Sigmoid colon (tissue), 7 donors: ENCODE results near the gene MAL. TPM values are rescaled to one million over a fixed set of nuclear protein-coding genes. Genes with fewer than 3 reads are reported as not detected.

Source experiments
- DNase-seq: peaks from one replicate; pipeline ENCODE4 v3.0.0-alpha.2; 2019
- H3K27ac ChIP-seq, 4 donors: fragments of 200-600 bp; sonication (generic); one replicate each; pipeline ENCODE4 v1.5.1; 2016 to 2019; ENCODE audit warnings: mild to moderate bottlenecking in 1 of 4
- H3K27me3 ChIP-seq, 3 donors: fragments of 200-600 bp; sonication (generic); one replicate each; pipeline ENCODE4 v1.5.1; 2019; ENCODE audit warnings: mild to moderate bottlenecking in 1 of 3
- H3K36me3 ChIP-seq, 4 donors: fragments of 200-600 bp; sonication (generic); one replicate each; pipeline ENCODE4 v1.5.1; 2016 to 2019
- H3K4me1 ChIP-seq, 4 donors: fragments of 200-600 bp; sonication (generic); one replicate each; pipeline ENCODE4 v1.5.1; 2017 to 2019
- H3K4me3 ChIP-seq, 4 donors: fragments of 200-600 bp; sonication (generic); one replicate each; pipeline ENCODE4 v1.5.1; 2017 to 2019; ENCODE audit warnings: mild to moderate bottlenecking in 2 of 4, moderate library complexity in 1 of 4
- H3K9me3 ChIP-seq, 4 donors: fragments of 200-600 bp in 3 of 4; sonication (generic) in 3 of 4; one replicate each; pipeline versions ENCODE4 v1.5.1 to v1.6.1; 2013 to 2019
- EP300 ChIP-seq, 4 donors: sonication (generic); formaldehyde crosslinking; IDR thresholded peaks; one replicate each; pipeline ENCODE4 v1.6.1; 2017; ENCODE audit warnings: antibody characterized with exemption in 4 of 4
- POLR2A ChIP-seq, 2 donors: fragments of 450-650 bp; IDR thresholded peaks; one replicate each; pipeline ENCODE4 v1.6.1; 2016; ENCODE audit warnings: antibody characterized with exemption in 2 of 2, mild to moderate bottlenecking in 2 of 2, moderate library complexity in 2 of 2
- POLR2AphosphoS5 ChIP-seq, 4 donors: sonication (generic); formaldehyde crosslinking; IDR thresholded peaks; one replicate each; pipeline ENCODE4 v1.6.1; 2017; ENCODE audit warnings: antibody characterized with exemption in 4 of 4
- whole genome bisulfite sequencing, 2 donors: extraction: QIAGEN DNeasy Blood & Tissue Kit; methylation state at CpG; one replicate each; pipeline ENCODE4 v1.1.7; 2013; 5-methylcytosine and 5-hydroxymethylcytosine counted together
- intact Hi-C: fragments of 100-400 bp; cut with DNase I; formaldehyde crosslinking; loops from one replicate; pipeline ENCODE4 v1.15.1; 2023
- polyA plus RNA-seq, 3 donors: library from polyadenylated mRNA; stranded (reverse); fragments of 200-250 nt; gene quantifications; one replicate each; pipeline ENCODE4 v1.2.3, GENCODE V29; 2013
- total RNA-seq, 4 donors: library from RNA; depleted of rRNA; stranded (reverse); fragments of >200 nt; gene quantifications; one replicate each; pipeline ENCODE4 v1.1.0, GENCODE V29; 2016
- TF ChIP-seq, protein P1 (sequence below), 4 experiments: fragments of 450-650 bp in 3 of 4; fragments of 200-600 bp in 1 of 4; IDR thresholded peaks; one replicate each; pipeline ENCODE4 v1.5.1; 2016 to 2019; ENCODE audit warnings: antibody characterized with exemption in 4 of 4, mild to moderate bottlenecking in 3 of 4, moderate library complexity in 2 of 4
- donor health status: healthy with polysubstance abuse.
- donor health status: Bipolar disorder and iron deficiency.
- donor health status: healthy.

MAL gene
- total and polyA plus RNA-seq, 7 donors, result 0.69 to 28.9 (median 8.4) TPM

DNA sequence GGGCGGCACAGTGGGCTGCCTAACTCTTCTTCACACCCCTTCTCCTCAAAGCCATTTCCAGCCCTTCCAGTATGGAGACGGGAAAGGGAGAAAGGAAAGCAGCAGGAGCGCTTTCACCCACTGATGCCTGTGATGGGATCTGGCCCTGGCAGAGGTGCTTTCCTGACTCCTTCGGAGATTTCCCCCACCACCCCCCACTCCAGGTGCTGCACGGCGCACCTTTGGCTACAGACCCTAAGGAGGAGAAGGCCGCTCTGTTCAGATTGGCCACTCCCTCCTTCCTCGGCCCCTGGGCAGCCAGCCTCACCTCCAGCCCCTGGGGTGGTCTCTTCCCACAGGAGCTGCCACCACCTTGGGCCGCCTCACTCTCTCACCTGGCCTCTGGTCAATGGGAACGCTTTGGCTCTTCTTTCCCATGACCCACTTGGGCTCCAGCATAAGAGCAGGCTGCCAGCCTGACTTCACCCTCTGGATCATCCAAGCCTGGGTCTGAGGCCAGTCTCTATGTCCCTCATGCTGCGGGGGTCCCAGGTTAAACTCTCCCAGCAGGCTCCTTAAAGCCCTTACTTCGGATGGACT, 18.4 kb upstream of the MAL start:
- Histone ChIP-seq H3K27ac (peak overlapping the region in 3 of 4 donors; percentile 39 to 73 (median 69)), H3K4me1 (peaks cover 0 to 16% (median 14%) of the 10 kb centered on the region in 4 donors)
- no peak for DNase-seq

DNA sequence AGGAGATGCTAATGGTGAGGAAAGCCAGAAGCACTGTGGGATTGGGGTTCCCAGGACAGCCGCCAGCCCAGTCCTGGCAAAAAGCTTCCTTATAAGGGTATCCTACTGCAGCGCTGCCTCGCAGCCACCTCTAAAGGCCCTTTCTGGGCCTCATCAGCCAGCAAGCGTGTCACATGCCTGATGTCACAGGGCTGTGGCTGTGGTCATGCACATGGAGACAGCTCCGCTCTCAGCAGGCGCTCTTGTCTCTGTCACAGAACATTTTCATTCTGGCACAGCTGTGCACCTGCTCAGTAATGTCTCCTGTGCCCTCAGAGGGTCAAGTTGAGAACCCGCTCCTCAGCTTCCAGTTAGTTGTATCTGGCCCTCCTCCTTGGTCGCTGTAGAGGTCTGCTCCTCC, 17.7 kb upstream of the MAL start:
- intact Hi-C loops, result no loop called here
- Histone ChIP-seq H3K27me3 (no peaks in the 10 kb centered on the region), H3K4me1 (peaks cover 0 to 16% (median 14%) of the 10 kb centered on the region in 4 donors), H3K36me3 (no peaks in the 10 kb centered on the region), H3K9me3 (no peaks in the 10 kb centered on the region), H3K4me3 (no peak overlapping the region), H3K27ac (peak overlapping the region in 3 of 4 donors; percentile 39 to 73 (median 69))
- WGBS, 2 donors, result 75 to 84% methylated on average over 8 of the region's 8 CpGs
- peak in 3 of 4 donors; percentile 20 to 72 (median 66) for TF ChIP-seq EP300 (IDR thresholded peaks at IDR 0.05)
- no peak for TF ChIP-seq POLR2A (IDR thresholded peaks at IDR 0.05)
- TF ChIP-seq POLR2AphosphoS5 (IDR thresholded peaks at IDR 0.05), result peak; percentile 28 to 81 (median 42)
- TF ChIP-seq, protein P1, sequence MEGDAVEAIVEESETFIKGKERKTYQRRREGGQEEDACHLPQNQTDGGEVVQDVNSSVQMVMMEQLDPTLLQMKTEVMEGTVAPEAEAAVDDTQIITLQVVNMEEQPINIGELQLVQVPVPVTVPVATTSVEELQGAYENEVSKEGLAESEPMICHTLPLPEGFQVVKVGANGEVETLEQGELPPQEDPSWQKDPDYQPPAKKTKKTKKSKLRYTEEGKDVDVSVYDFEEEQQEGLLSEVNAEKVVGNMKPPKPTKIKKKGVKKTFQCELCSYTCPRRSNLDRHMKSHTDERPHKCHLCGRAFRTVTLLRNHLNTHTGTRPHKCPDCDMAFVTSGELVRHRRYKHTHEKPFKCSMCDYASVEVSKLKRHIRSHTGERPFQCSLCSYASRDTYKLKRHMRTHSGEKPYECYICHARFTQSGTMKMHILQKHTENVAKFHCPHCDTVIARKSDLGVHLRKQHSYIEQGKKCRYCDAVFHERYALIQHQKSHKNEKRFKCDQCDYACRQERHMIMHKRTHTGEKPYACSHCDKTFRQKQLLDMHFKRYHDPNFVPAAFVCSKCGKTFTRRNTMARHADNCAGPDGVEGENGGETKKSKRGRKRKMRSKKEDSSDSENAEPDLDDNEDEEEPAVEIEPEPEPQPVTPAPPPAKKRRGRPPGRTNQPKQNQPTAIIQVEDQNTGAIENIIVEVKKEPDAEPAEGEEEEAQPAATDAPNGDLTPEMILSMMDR (IDR thresholded peaks at IDR 0.05), result no peak
- peak; percentile 80 for DNase-seq

More for the DNA sequence above, 18.4 kb upstream of the MAL start:
- Histone ChIP-seq H3K27me3 (no peaks in the 10 kb centered on the region), H3K36me3 (no peaks in the 10 kb centered on the region), H3K9me3 (no peaks in the 10 kb centered on the region), H3K4me3 (no peak overlapping the region)
- 89 to 92% methylated on average over 12 of the region's 12 CpGs for WGBS, 2 donors
- intact Hi-C loops, result no loop called here
- TF ChIP-seq POLR2A (IDR thresholded peaks at IDR 0.05) (no peak), POLR2AphosphoS5 (IDR thresholded peaks at IDR 0.05) (no peak), EP300 (IDR thresholded peaks at IDR 0.05) (no peak)
- TF ChIP-seq, protein P1 (IDR thresholded peaks at IDR 0.05), result no peak

DNA sequence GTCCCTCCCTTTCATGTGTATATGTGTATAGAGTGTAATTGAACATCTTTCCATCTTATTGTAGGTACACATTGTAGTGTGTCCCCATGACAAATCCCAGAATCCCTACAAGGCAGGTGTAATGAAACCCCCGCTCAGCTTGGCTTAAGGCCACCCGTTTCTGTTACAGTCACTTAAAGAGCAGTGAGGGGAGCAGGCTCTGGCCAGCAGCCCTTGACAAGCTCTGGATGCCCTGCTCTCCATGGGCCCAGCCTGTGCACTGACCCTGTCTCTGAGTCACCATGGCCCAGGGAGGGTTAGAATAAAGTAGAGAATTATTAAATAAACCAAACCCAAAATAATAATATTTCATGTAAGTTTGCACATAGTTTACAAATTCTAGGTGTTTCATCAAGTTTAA, 17.2 kb upstream of the MAL start:
- Histone ChIP-seq H3K27ac (peak overlapping the region in 3 of 4 donors; percentile 39 to 73 (median 69)), H3K9me3 (no peaks in the 10 kb centered on the region), H3K4me1 (peaks cover 0 to 16% (median 14%) of the 10 kb centered on the region in 4 donors), H3K27me3 (no peaks in the 10 kb centered on the region), H3K36me3 (no peaks in the 10 kb centered on the region), H3K4me3 (no peak overlapping the region)
- intact Hi-C loops, result no loop called here
- DNase-seq, result no peak
- TF ChIP-seq POLR2AphosphoS5 (IDR thresholded peaks at IDR 0.05) (no peak), EP300 (IDR thresholded peaks at IDR 0.05) (no peak)
- WGBS, 2 donors, result 81 to 86% methylated on average over 2 of the region's 2 CpGs

DNA sequence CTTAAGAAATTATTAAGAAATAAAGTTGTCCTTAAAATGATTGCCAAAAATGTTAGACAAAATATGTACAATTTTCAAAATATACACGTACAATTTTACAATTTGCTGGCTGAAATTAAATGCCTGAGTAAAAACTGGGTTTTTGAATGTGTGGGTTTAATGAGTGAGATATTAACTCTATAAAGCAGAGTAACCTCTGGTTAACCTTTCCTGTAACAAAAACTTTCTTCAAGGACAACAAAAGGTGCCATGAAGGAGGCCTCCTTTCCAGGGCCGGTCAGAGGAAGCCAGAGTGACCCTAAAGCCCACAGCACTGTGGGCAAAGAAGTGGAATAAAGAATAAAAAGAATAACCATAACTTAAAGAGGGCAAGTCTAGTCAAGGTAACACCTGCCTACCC, 16.5 kb upstream of the MAL start:
- Histone ChIP-seq H3K4me1 (peaks cover 0 to 16% (median 14%) of the 10 kb centered on the region in 4 donors), H3K27ac (peak overlapping the region in 1 of 4 donors; percentile 69), H3K27me3 (no peaks in the 10 kb centered on the region), H3K4me3 (no peak overlapping the region), H3K9me3 (no peaks in the 10 kb centered on the region), H3K36me3 (no peaks in the 10 kb centered on the region)
- 38 to 73% methylated on average over 2 of the region's 2 CpGs for WGBS, 2 donors
- intact Hi-C loops, result no loop called here
- TF ChIP-seq POLR2AphosphoS5 (IDR thresholded peaks at IDR 0.05) (no peak), POLR2A (IDR thresholded peaks at IDR 0.05) (no peak), EP300 (IDR thresholded peaks at IDR 0.05) (no peak)
- TF ChIP-seq, protein P1 (IDR thresholded peaks at IDR 0.05), result no peak
- no peak for DNase-seq

- Histone ChIP-seq H3K4me1 (peaks cover 0 to 16% (median 14%) of the 10 kb centered on the region in 4 donors), H3K36me3 (no peaks in the 10 kb centered on the region), H3K9me3 (no peaks in the 10 kb centered on the region), H3K27ac (no peak overlapping the region), H3K27me3 (no peaks in the 10 kb centered on the region), H3K4me3 (no peak overlapping the region)
- DNase-seq, result no peak
- intact Hi-C loops, result no loop called here
- WGBS, 2 donors, result 77 to 84% methylated on average over 5 of the region's 5 CpGs
- TF ChIP-seq POLR2AphosphoS5 (IDR thresholded peaks at IDR 0.05), result no peak
- TF ChIP-seq EP300 (IDR thresholded peaks at IDR 0.05), result no peak
- TF ChIP-seq POLR2A (IDR thresholded peaks at IDR 0.05), result no peak
- TF ChIP-seq, protein P1 (IDR thresholded peaks at IDR 0.05), result no peak
Measured at GRCh38 chr2:95009412-95009811, 16.1 kb upstream of the MAL start.
